GM12864 (cell line): ENCODE measurements around the gene MATCAP1.

ENCODE experiments used
- DNase-seq: peaks from one replicate; pipeline ENCODE4 v3.0.0-alpha.2; 2011; ENCODE audit warnings: low read depth
- H3K4me3 ChIP-seq: 2 replicates; pipeline ENCODE4 v1.5.1; 2011; ENCODE audit warnings: mild to moderate bottlenecking, low read depth, low read length, control low read depth
- CTCF ChIP-seq: IDR thresholded peaks from 2 replicates; pipeline ENCODE4 v1.5.1; 2011; ENCODE audit warnings: low read depth, mild to moderate bottlenecking, moderate library complexity, low read length, control low read depth, inconsistent platforms; ENCODE audit errors: missing control alignments

MATCAP1 gene

GRCh38 chr16:67165121-67166078, 18.4 kb downstream of the MATCAP1 start:
- no peak for DNase-seq
- no peak for TF ChIP-seq CTCF
- H3K4me3 ChIP-seq, result no peak overlapping the region

- H3K4me3 ChIP-seq, result peak within 1 kb of the TSS; percentile 42
- no peak for DNase-seq
- TF ChIP-seq CTCF, result no peak
Observed at GRCh38 chr16:67164599-67165061, 19.1 kb downstream of the MATCAP1 start, which contains the start of gene HSF4. HSF4 (plus strand) TSS chr16:67164745; CDS start chr16:67164812, 67 bp downstream.

GRCh38 chr16:67163999-67164558, 19.7 kb downstream of the MATCAP1 start:
- TF ChIP-seq CTCF, result no peak
- peak overlapping the region; percentile 42; the same call in 1 of the 2 replicates for H3K4me3 ChIP-seq
- no peak for DNase-seq

- H3K4me3 ChIP-seq, result peak overlapping the region; percentile 42
- no peak for DNase-seq
- no peak for TF ChIP-seq CTCF
Observed at GRCh38 chr16:67163164-67163998, 20.4 kb downstream of the MATCAP1 start.

GRCh38 chr16:67162506-67163163, 21.1 kb downstream of the MATCAP1 start:
- no peak for DNase-seq
- no peak for TF ChIP-seq CTCF
- H3K4me3 ChIP-seq, result no peak overlapping the region; the same call in 1 of the 2 replicates

- TF ChIP-seq CTCF, result no peak
- no peak overlapping the region; the same call in 1 of the 2 replicates for H3K4me3 ChIP-seq
- DNase-seq, result no peak
Observed at GRCh38 chr16:67161595-67162058, 22.1 kb downstream of the MATCAP1 start.
